Measurements from ENCODE around the gene RAB30. TPM values are rescaled to one million over a fixed set of nuclear protein-coding genes. Genes with fewer than 3 reads are reported as not detected.

Gene RAB30
- polyA plus RNA-seq, 3 donors: 0.11 to 0.67 (median 0.54) TPM

DNA sequence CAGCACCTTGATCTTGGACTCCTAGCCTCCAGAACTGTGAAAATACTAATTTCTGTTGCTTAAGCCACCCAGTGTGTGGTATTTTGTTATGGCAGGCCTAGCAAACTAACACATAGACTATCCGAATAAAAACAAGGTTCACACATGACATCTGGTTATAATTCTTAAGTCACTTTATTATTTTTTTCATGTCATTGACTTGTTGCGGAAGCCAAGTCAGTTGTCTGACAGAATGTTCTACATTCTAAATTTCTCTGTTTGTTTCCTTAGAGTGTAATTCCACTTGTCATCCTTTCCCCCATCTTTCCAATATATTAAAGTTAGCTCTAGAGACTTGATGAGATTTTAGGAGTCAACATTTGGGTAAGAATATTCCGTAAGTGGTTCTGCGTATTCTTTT, 40.6 kb downstream of the RAB30 start:
- Histone ChIP-seq H3K9ac (ENCODE audit: insufficient read depth, low read length, poor library complexity, severe bottlenecking) (no peak overlapping the region), H3K27me3 (ENCODE audit: control insufficient read depth in 2 of 2, insufficient read depth in 2 of 2, low read length in 2 of 2) (no peaks in the 10 kb centered on the region), H3K79me2 (ENCODE audit: insufficient read depth, low read length) (no peaks in the 10 kb centered on the region), H3K4me2 (replicated peaks; ENCODE audit: extremely low read depth, low read length, poor library complexity, severe bottlenecking) (no peak overlapping the region), H3K36me3 (replicated peaks in 1 of 2; ENCODE audit: control insufficient read depth in 1 of 2, insufficient read depth in 2 of 2, low read length in 2 of 2) (no peaks in the 10 kb centered on the region), H3K9me3 (replicated peaks in 1 of 2; ENCODE audit: control insufficient read depth in 1 of 2, insufficient read depth in 1 of 2, low read length in 2 of 2) (no peaks in the 10 kb centered on the region), H3K4me1 (ENCODE audit: control insufficient read depth in 1 of 2, insufficient read depth in 2 of 2, low read length in 2 of 2) (no peaks in the 10 kb centered on the region), H4K20me1 (ENCODE audit: insufficient read depth, low read length) (no peaks in the 10 kb centered on the region), H3K27ac (ENCODE audit: low read depth in 1 of 2, low read length in 2 of 2) (no peak overlapping the region), H2AFZ (ENCODE audit: insufficient read depth, low read depth, low read length, poor library complexity, severe bottlenecking) (no peak overlapping the region), H3K4me3 (replicated peaks in 1 of 3; ENCODE audit: low read depth in 2 of 3, low read length in 3 of 3) (no peak overlapping the region)
- TF ChIP-seq, protein P1, sequence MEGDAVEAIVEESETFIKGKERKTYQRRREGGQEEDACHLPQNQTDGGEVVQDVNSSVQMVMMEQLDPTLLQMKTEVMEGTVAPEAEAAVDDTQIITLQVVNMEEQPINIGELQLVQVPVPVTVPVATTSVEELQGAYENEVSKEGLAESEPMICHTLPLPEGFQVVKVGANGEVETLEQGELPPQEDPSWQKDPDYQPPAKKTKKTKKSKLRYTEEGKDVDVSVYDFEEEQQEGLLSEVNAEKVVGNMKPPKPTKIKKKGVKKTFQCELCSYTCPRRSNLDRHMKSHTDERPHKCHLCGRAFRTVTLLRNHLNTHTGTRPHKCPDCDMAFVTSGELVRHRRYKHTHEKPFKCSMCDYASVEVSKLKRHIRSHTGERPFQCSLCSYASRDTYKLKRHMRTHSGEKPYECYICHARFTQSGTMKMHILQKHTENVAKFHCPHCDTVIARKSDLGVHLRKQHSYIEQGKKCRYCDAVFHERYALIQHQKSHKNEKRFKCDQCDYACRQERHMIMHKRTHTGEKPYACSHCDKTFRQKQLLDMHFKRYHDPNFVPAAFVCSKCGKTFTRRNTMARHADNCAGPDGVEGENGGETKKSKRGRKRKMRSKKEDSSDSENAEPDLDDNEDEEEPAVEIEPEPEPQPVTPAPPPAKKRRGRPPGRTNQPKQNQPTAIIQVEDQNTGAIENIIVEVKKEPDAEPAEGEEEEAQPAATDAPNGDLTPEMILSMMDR (IDR thresholded peaks at IDR 0.05): no peak
- intact Hi-C loops (cut with micrococcal nuclease): no loop called here
- Mint-ChIP-seq H3K4me3 (no peak overlapping the region), H3K27me3 (ENCODE audit: low read depth in 3 of 3) (peaks cover 1 to 3% (median 2%) of the 10 kb centered on the region in 3 donors), H3K36me3 (no peaks in the 10 kb centered on the region), H3K9me3 (no peaks in the 10 kb centered on the region), H3K4me1 (no peaks in the 10 kb centered on the region), H3K27ac (no peak overlapping the region)
- DNase-seq: no peak
- WGBS (ENCODE audit: insufficient coverage): 100% methylated on average over 2 of the region's 4 CpGs

DNA sequence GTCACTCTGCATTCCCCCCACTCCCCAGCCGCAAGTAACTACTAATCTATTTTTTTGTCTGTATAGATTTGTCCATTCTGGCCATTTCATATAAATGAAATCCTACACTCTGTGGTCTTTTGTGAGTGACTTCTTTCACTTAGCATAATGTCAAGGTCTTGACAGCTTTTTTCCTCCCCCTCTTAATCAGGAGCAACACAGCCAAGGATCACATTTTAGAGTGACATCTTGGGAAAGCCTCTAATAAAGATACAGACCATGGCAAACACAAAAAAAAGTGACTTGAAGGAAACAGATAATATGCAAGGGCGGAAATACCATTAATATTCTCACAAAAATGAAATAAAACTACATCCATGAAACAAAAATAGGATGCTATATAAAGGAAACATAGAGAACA, 43.9 kb downstream of the RAB30 start:
- intact Hi-C loops (cut with micrococcal nuclease): no loop called here
- Histone ChIP-seq H3K4me3 (replicated peaks in 1 of 3; ENCODE audit: low read depth in 2 of 3, low read length in 3 of 3) (no peak overlapping the region), H3K79me2 (ENCODE audit: insufficient read depth, low read length) (no peaks in the 10 kb centered on the region), H4K20me1 (ENCODE audit: insufficient read depth, low read length) (no peaks in the 10 kb centered on the region), H3K4me1 (ENCODE audit: control insufficient read depth in 1 of 2, insufficient read depth in 2 of 2, low read length in 2 of 2) (no peaks in the 10 kb centered on the region), H3K4me2 (replicated peaks; ENCODE audit: extremely low read depth, low read length, poor library complexity, severe bottlenecking) (no peak overlapping the region), H3K9ac (ENCODE audit: insufficient read depth, low read length, poor library complexity, severe bottlenecking) (no peak overlapping the region), H3K27ac (ENCODE audit: low read depth in 1 of 2, low read length in 2 of 2) (no peak overlapping the region), H2AFZ (ENCODE audit: insufficient read depth, low read depth, low read length, poor library complexity, severe bottlenecking) (no peak overlapping the region), H3K27me3 (ENCODE audit: control insufficient read depth in 2 of 2, insufficient read depth in 2 of 2, low read length in 2 of 2) (no peaks in the 10 kb centered on the region), H3K36me3 (replicated peaks in 1 of 2; ENCODE audit: control insufficient read depth in 1 of 2, insufficient read depth in 2 of 2, low read length in 2 of 2) (no peaks in the 10 kb centered on the region), H3K9me3 (replicated peaks in 1 of 2; ENCODE audit: control insufficient read depth in 1 of 2, insufficient read depth in 1 of 2, low read length in 2 of 2) (no peaks in the 10 kb centered on the region)
- TF ChIP-seq, protein P1 (IDR thresholded peaks at IDR 0.05): no peak
- no peak overlapping the region for H3K27ac Mint-ChIP-seq
- H3K4me1 Mint-ChIP-seq: no peaks in the 10 kb centered on the region
- no CpG with 5 or more reads among the region's 2 CpGs for WGBS (ENCODE audit: insufficient coverage)
- peaks cover 1 to 2% (median 2%) of the 10 kb centered on the region in 3 donors for H3K27me3 Mint-ChIP-seq (ENCODE audit: low read depth in 3 of 3)
- H3K36me3 Mint-ChIP-seq: no peaks in the 10 kb centered on the region
- no peak overlapping the region for H3K4me3 Mint-ChIP-seq
- DNase-seq: no peak
- no peaks in the 10 kb centered on the region for H3K9me3 Mint-ChIP-seq

Data from CD14-positive monocyte (primary cell).